ENCODE data around the gene ANKS1A. TPM values are rescaled to one million over a fixed set of nuclear protein-coding genes. Genes with fewer than 3 reads are reported as not detected.

The ANKS1A gene
- total and polyA plus RNA-seq, 11 donors: 11.0 to 49.5 (median 29.3) TPM

DNA sequence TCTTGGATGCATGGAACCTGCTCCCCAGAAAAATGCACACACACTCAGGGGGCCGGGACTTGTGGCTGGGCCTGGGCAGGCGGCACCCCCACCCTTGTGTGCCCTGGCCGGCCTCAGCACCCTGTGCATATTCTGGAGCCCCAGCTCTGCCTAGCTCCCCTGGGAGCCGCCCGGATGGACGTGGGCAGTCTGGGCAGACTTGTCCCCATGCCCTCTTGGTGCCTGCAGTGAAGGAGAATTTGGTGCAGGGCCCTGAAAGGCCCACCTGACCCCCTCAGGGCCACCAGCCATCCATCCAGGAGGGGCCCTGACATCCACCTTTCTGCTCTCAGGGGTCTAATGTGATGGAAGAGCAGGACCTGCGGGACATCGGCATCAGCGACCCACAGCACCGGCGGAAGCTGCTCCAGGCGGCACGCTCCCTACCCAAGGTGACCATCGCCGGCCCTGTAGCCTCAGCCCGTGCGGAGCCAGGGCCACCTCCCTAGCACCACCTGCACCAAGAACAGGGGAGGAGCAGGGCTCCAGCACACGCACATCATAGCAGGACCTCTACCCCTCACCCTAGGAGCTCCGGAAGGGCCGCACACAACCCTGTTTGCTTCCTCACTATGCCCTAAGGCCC, 189.3 kb downstream of the ANKS1A start:
- intact Hi-C loops (cut with DNase I): loop anchor here in 2 of 10 donors (10.0 kb wide), 1 partner anchor 56 kb away; no protein-coding TSS in a partner anchor

DNA sequence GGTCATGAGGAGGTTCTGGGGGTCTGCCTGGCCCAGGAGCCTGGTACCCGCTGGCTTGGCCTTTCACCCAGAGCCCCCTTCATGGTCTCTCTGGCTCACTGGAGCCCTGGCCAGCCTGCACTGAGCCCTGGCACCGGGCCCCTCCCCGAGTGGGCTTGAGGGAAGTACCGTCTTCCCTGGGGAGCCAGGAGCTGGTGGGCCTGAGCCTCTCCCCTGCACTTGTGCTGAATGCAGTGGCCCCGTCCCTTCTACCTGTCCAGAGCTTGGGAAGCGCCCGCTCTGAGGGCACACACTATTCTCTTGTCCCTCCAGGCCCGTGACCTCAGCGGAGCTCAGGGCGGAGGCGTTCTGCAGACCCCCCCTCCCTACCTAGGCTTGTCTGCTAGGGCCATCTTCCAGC, 189.8 kb downstream of the ANKS1A start:
- H3K27me3 ChIP-seq: no peaks in the 10 kb centered on the region
- H3K4me1 ChIP-seq: peaks cover 0 to 20% (median 13%) of the 10 kb centered on the region in 12 donors
- no peak overlapping the region for H3K4me3 ChIP-seq
- H3K36me3 ChIP-seq: peaks cover 5 to 99% (median 90%) of the 10 kb centered on the region in 9 donors
- ATAC-seq: no peak
- 95 to 98% (median 95%) methylated on average over 10 to 11 of the region's 11 CpGs for WGBS, 4 donors
- DNase-seq: peak in 2 of 5 donors; percentile 15 to 49
- no peak for TF ChIP-seq POLR2A (IDR thresholded peaks at IDR 0.05)
- TF ChIP-seq, protein P1, sequence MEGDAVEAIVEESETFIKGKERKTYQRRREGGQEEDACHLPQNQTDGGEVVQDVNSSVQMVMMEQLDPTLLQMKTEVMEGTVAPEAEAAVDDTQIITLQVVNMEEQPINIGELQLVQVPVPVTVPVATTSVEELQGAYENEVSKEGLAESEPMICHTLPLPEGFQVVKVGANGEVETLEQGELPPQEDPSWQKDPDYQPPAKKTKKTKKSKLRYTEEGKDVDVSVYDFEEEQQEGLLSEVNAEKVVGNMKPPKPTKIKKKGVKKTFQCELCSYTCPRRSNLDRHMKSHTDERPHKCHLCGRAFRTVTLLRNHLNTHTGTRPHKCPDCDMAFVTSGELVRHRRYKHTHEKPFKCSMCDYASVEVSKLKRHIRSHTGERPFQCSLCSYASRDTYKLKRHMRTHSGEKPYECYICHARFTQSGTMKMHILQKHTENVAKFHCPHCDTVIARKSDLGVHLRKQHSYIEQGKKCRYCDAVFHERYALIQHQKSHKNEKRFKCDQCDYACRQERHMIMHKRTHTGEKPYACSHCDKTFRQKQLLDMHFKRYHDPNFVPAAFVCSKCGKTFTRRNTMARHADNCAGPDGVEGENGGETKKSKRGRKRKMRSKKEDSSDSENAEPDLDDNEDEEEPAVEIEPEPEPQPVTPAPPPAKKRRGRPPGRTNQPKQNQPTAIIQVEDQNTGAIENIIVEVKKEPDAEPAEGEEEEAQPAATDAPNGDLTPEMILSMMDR (IDR thresholded peaks at IDR 0.05): no peak
- intact Hi-C loops (cut with DNase I): loop anchor here in 2 of 10 donors (10.0 kb wide), 1 partner anchor 56 kb away; no protein-coding TSS in a partner anchor
- H3K27ac ChIP-seq: no peak overlapping the region
- H3K9me3 ChIP-seq: no peaks in the 10 kb centered on the region

More for the DNA sequence above, 189.3 kb downstream of the ANKS1A start:
- WGBS, 4 donors: 94 to 97% (median 95%) methylated on average over 9 to 20 of the region's 20 CpGs
- DNase-seq (peak in 2 of 5 donors; percentile 10 to 33), ATAC-seq (no peak)
- TF ChIP-seq POLR2A (IDR thresholded peaks at IDR 0.05): no peak
- TF ChIP-seq, protein P1 (IDR thresholded peaks at IDR 0.05): no peak
- H3K9me3 ChIP-seq: no peaks in the 10 kb centered on the region
- H3K36me3 ChIP-seq: peaks cover 5 to 99% (median 90%) of the 10 kb centered on the region in 9 donors
- no peak overlapping the region for H3K27ac ChIP-seq
- peaks cover 0 to 26% (median 15%) of the 10 kb centered on the region in 12 donors for H3K4me1 ChIP-seq
- H3K27me3 ChIP-seq: no peaks in the 10 kb centered on the region
- H3K4me3 ChIP-seq: no peak overlapping the region

DNA sequence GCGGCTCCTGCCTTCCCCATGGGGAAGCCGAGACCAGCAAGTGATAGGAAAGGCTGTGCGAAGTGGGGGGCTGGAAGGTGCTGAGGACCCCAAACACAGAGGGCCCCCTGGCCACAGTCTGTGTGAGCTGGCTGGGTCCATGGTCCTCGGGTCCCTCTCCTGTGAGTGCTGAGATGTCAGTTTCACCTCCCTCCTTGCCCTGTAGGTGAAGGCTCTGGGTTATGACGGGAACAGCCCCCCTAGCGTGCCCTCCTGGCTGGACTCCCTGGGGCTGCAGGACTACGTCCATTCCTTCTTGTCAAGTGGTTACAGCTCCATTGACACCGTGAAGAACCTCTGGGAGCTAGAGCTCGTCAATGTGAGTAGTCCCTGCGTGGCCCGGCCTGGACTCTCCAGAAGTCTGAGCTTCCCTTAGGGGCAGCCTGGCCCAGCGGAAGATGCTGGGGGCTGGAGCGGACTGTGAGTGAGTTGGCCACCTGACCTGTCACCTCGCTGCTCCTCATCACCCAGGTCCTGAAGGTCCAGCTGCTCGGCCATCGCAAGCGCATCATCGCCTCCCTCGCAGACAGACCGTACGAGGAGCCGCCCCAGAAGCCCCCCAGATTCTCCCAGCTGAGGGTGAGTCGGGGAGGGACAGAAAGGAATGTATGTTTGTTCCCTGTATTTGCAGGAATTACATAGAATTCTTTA, 190.4 kb downstream of the ANKS1A start:
- 90 to 97% (median 92%) methylated on average over 14 to 23 of the region's 23 CpGs for WGBS, 4 donors
- Histone ChIP-seq H3K4me1 (peaks cover 0 to 19% (median 13%) of the 10 kb centered on the region in 12 donors), H3K27me3 (no peaks in the 10 kb centered on the region), H3K27ac (no peak overlapping the region), H3K9me3 (no peaks in the 10 kb centered on the region), H3K4me3 (no peak overlapping the region), H3K36me3 (peaks cover 5 to 99% (median 90%) of the 10 kb centered on the region in 9 donors)
- intact Hi-C loops (cut with DNase I): loop anchor here in 2 of 10 donors (10.0 kb wide), 1 partner anchor 55 kb away; no protein-coding TSS in a partner anchor
- ATAC-seq (no peak), DNase-seq (peak in 1 of 5 donors; percentile 18)
- TF ChIP-seq, protein P1 (IDR thresholded peaks at IDR 0.05): no peak
- TF ChIP-seq POLR2A (IDR thresholded peaks at IDR 0.05): no peak
